Cardiac ventricle fibroblast (primary cell): ENCODE data around the gene IGSF11. TPM values are rescaled to one million over a fixed set of nuclear protein-coding genes. Genes with fewer than 3 reads are reported as not detected.

Source experiments
- total RNA-seq: library from RNA; depleted of rRNA; stranded (reverse); fragments of >200 nt; gene quantifications from 2 replicates; pipeline ENCODE4 v1.2.3, GENCODE V29; 2015

IGSF11 gene
- not detected in 2 replicates for total RNA-seq

GRCh38 chr3:119034256-119035013 lies at the start of gene IGSF11:
IGSF11 (minus strand) TSS chr3:119034846; CDS start chr3:119034582, 264 bp downstream.

Other genes starting within 250 kb of the IGSF11 start
- not detected in 2 replicates for gene TEX55, start 111.3 kb upstream of the IGSF11 start, total RNA-seq
- gene UPK1B, start 138.8 kb upstream of the IGSF11 start, total RNA-seq: not detected in 2 replicates
- gene B4GALT4, start 206.0 kb upstream of the IGSF11 start, total RNA-seq: 14.4 and 20.8 TPM in 2 replicates